ENCODE data around the gene IGIP.

IGIP gene

GRCh38 chr5:140117523-140117922 lies 8.2 kb upstream of the IGIP start:
- H3K4me1 Mint-ChIP-seq (ENCODE audit: low read depth): peaks cover 49% of the 10 kb centered on the region

GRCh38 chr5:140118302-140118936 lies 7.3 kb upstream of the IGIP start:
- H3K36me3 Mint-ChIP-seq (ENCODE audit: low read depth): no peaks in the 10 kb centered on the region
- H3K4me3 Mint-ChIP-seq: peak overlapping the region; percentile 8
- no peak overlapping the region for H3K27ac Mint-ChIP-seq
- H3K9me3 Mint-ChIP-seq: no peaks in the 10 kb centered on the region
- peaks cover 45% of the 10 kb centered on the region for H3K4me1 Mint-ChIP-seq (ENCODE audit: low read depth)
- H3K27me3 Mint-ChIP-seq: no peaks in the 10 kb centered on the region

More at GRCh38 chr5:140117523-140117922, 8.2 kb upstream of the IGIP start:
- Mint-ChIP-seq H3K27ac (no peak overlapping the region), H3K27me3 (no peaks in the 10 kb centered on the region), H3K9me3 (no peaks in the 10 kb centered on the region), H3K36me3 (ENCODE audit: low read depth) (no peaks in the 10 kb centered on the region), H3K4me3 (no peak overlapping the region)

- Mint-ChIP-seq H3K9me3 (no peaks in the 10 kb centered on the region), H3K27ac (no peak overlapping the region), H3K36me3 (ENCODE audit: low read depth) (no peaks in the 10 kb centered on the region), H3K4me3 (no peak overlapping the region), H3K4me1 (ENCODE audit: low read depth) (peaks cover 27% of the 10 kb centered on the region), H3K27me3 (no peaks in the 10 kb centered on the region)
These were observed 727 bp downstream of the IGIP start for GRCh38 chr5:140126315-140127012.

- no peak overlapping the region for H3K4me3 Mint-ChIP-seq
- peaks cover 37% of the 10 kb centered on the region for H3K4me1 Mint-ChIP-seq (ENCODE audit: low read depth)
- no peak overlapping the region for H3K27ac Mint-ChIP-seq
- H3K9me3 Mint-ChIP-seq: no peaks in the 10 kb centered on the region
- no peaks in the 10 kb centered on the region for H3K36me3 Mint-ChIP-seq (ENCODE audit: low read depth)
- no peaks in the 10 kb centered on the region for H3K27me3 Mint-ChIP-seq
These were observed 2.6 kb downstream of the IGIP start for GRCh38 chr5:140128376-140128775.

GRCh38 chr5:140130949-140131733 lies 5.4 kb downstream of the IGIP start:
- Mint-ChIP-seq H3K27me3 (no peaks in the 10 kb centered on the region), H3K4me3 (no peak overlapping the region), H3K36me3 (ENCODE audit: low read depth) (no peaks in the 10 kb centered on the region), H3K4me1 (ENCODE audit: low read depth) (peaks cover 35% of the 10 kb centered on the region), H3K9me3 (no peaks in the 10 kb centered on the region), H3K27ac (no peak overlapping the region)

GRCh38 chr5:140131967-140132409 lies 6.3 kb downstream of the IGIP start:
- no peaks in the 10 kb centered on the region for H3K36me3 Mint-ChIP-seq (ENCODE audit: low read depth)
- H3K9me3 Mint-ChIP-seq: no peaks in the 10 kb centered on the region
- peak overlapping the region; percentile 24 for H3K27ac Mint-ChIP-seq
- H3K27me3 Mint-ChIP-seq: no peaks in the 10 kb centered on the region
- H3K4me1 Mint-ChIP-seq (ENCODE audit: low read depth): peaks cover 35% of the 10 kb centered on the region
- no peak overlapping the region for H3K4me3 Mint-ChIP-seq

GRCh38 chr5:140133514-140134167 lies 7.9 kb downstream of the IGIP start:
- H3K4me1 Mint-ChIP-seq (ENCODE audit: low read depth): peaks cover 35% of the 10 kb centered on the region
- H3K27ac Mint-ChIP-seq: no peak overlapping the region
- no peaks in the 10 kb centered on the region for H3K9me3 Mint-ChIP-seq
- no peak overlapping the region for H3K4me3 Mint-ChIP-seq
- H3K27me3 Mint-ChIP-seq: no peaks in the 10 kb centered on the region
- no peaks in the 10 kb centered on the region for H3K36me3 Mint-ChIP-seq (ENCODE audit: low read depth)

GRCh38 chr5:140134277-140134935 lies 8.7 kb downstream of the IGIP start:
- H3K36me3 Mint-ChIP-seq (ENCODE audit: low read depth): no peaks in the 10 kb centered on the region
- no peaks in the 10 kb centered on the region for H3K27me3 Mint-ChIP-seq
- no peak overlapping the region for H3K27ac Mint-ChIP-seq
- H3K4me3 Mint-ChIP-seq: no peak overlapping the region
- H3K9me3 Mint-ChIP-seq: no peaks in the 10 kb centered on the region
- peaks cover 32% of the 10 kb centered on the region for H3K4me1 Mint-ChIP-seq (ENCODE audit: low read depth)

GRCh38 chr5:140135127-140135526 lies 9.4 kb downstream of the IGIP start:
- no peaks in the 10 kb centered on the region for H3K36me3 Mint-ChIP-seq (ENCODE audit: low read depth)
- peaks cover 32% of the 10 kb centered on the region for H3K4me1 Mint-ChIP-seq (ENCODE audit: low read depth)
- H3K4me3 Mint-ChIP-seq: no peak overlapping the region
- H3K27me3 Mint-ChIP-seq: no peaks in the 10 kb centered on the region
- no peaks in the 10 kb centered on the region for H3K9me3 Mint-ChIP-seq
- no peak overlapping the region for H3K27ac Mint-ChIP-seq

GRCh38 chr5:140136624-140137023 lies 10.9 kb downstream of the IGIP start:
- no peak overlapping the region for H3K27ac Mint-ChIP-seq
- no peaks in the 10 kb centered on the region for H3K36me3 Mint-ChIP-seq (ENCODE audit: low read depth)
- H3K4me1 Mint-ChIP-seq (ENCODE audit: low read depth): peaks cover 20% of the 10 kb centered on the region
- H3K9me3 Mint-ChIP-seq: no peaks in the 10 kb centered on the region
- H3K4me3 Mint-ChIP-seq: no peak overlapping the region
- no peaks in the 10 kb centered on the region for H3K27me3 Mint-ChIP-seq

- Mint-ChIP-seq H3K36me3 (ENCODE audit: low read depth) (no peaks in the 10 kb centered on the region), H3K9me3 (no peaks in the 10 kb centered on the region), H3K4me3 (no peak overlapping the region), H3K27ac (no peak overlapping the region), H3K4me1 (ENCODE audit: low read depth) (peaks cover 6% of the 10 kb centered on the region), H3K27me3 (peaks cover 6% of the 10 kb centered on the region)
These were observed 14.7 kb downstream of the IGIP start for GRCh38 chr5:140140435-140140834.

- Mint-ChIP-seq H3K9me3 (no peaks in the 10 kb centered on the region), H3K36me3 (ENCODE audit: low read depth) (no peaks in the 10 kb centered on the region), H3K27ac (no peak overlapping the region), H3K4me3 (no peak overlapping the region), H3K4me1 (ENCODE audit: low read depth) (peaks cover 9% of the 10 kb centered on the region), H3K27me3 (peaks cover 7% of the 10 kb centered on the region)
These were observed 15.5 kb downstream of the IGIP start for GRCh38 chr5:140141241-140141640.

GRCh38 chr5:140142246-140142645 lies 16.5 kb downstream of the IGIP start:
- no peak overlapping the region for H3K27ac Mint-ChIP-seq
- no peaks in the 10 kb centered on the region for H3K9me3 Mint-ChIP-seq
- no peaks in the 10 kb centered on the region for H3K36me3 Mint-ChIP-seq (ENCODE audit: low read depth)
- H3K4me1 Mint-ChIP-seq (ENCODE audit: low read depth): peaks cover 15% of the 10 kb centered on the region
- no peak overlapping the region for H3K4me3 Mint-ChIP-seq
- H3K27me3 Mint-ChIP-seq: peaks cover 15% of the 10 kb centered on the region

GRCh38 chr5:140142856-140143255 lies 17.1 kb downstream of the IGIP start:
- Mint-ChIP-seq H3K4me1 (ENCODE audit: low read depth) (peaks cover 15% of the 10 kb centered on the region), H3K9me3 (no peaks in the 10 kb centered on the region), H3K27me3 (peaks cover 17% of the 10 kb centered on the region), H3K27ac (no peak overlapping the region), H3K4me3 (no peak overlapping the region), H3K36me3 (ENCODE audit: low read depth) (no peaks in the 10 kb centered on the region)

Measured in stimulated activated naive CD8-positive, alpha-beta T cell treated with anti-CD3 and anti-CD28 coated beads, Interleukin-15, Interleukin-2, amounts not matched to agents 100 ng/mL and 50 ng/mL, for 24 hours (primary cell).